ENCODE results near the gene RALGPS2.

DNA sequence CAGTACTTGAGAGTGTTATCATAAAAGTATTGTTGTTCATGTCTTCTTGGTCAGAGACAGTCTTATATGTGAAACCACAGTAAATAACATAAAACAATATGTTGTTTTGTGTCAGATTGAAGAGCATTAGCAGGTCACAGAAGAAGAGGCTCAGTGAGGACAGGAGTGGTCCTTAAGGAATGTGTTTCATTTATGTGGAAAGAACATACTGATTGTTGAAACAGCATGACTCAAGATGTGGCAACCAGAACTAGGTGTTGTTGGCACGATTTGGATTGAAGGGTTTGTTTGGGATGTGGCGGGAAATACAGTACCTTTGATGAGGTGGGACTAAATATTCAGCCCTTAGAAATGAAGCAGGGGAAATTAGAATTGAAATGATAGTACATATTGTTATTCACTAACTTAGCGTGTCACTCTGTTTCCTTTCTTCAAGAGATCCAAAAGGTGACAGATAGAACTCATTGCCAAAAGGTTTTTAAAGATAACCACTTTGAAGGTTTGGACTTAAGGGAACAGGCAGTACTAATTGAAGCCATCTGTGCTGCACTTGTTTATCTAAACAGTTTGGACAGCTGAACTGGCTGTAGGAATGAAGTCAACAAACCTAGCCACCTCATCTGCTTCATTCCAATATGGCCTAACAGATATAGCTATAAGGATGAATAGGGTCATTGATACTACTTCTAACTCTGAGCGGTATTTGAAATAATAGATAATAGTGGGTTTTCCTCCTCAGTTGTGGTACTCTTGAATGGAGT, 14.4 kb downstream of the RALGPS2 start:
- no peak for TF ChIP-seq POLR2AphosphoS5 (IDR thresholded peaks at IDR 0.05)
- TF ChIP-seq CTCF (IDR thresholded peaks at IDR 0.05) = no peak

Measured in sigmoid colon (tissue), 4 donors.